ENCODE measurements around the gene JAM3. TPM values are rescaled to one million over a fixed set of nuclear protein-coding genes. Genes with fewer than 3 reads are reported as not detected.

The JAM3 gene
- total and polyA plus RNA-seq, 2 donors (not counting 1 experiment from before 2014, with no cell fraction given), result 44.1 to 85.7 TPM

DNA sequence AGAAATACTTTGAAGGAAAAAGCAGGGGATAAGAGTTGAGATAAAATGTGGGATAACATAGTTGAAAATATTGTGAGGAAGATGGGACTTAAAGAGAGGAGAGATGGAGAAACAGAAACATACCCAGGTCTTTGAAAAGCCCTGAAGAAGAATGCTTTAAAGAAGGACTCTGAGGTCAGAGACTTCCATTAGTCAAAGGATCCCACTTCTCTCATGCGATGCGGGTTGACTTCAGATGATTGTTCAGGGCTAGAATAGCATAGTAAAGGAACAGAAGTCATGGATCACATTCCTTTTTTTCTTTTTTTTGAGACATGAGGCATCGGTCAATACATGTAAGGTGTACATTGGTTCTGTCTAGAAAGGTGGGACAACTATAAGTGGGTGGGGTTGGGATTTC is 3.5 kb upstream of the JAM3 start:
- Histone ChIP-seq H3K27me3 (ENCODE audit: control insufficient read depth, insufficient read depth, low read length) (peaks cover 7% of the 10 kb centered on the region), H4K20me1 (ENCODE audit: control insufficient read depth, extremely low read depth, insufficient read depth, low read length) (no peaks in the 10 kb centered on the region), H2AFZ (ENCODE audit: low read length) (no peak overlapping the region), H3K4me1 (ENCODE audit: control insufficient read depth, extremely low read depth, insufficient read depth, low read length) (no peaks in the 10 kb centered on the region), H3K27ac (ENCODE audit: insufficient read depth, low read length) (no peak overlapping the region), H3K4me3 (replicated peaks in 1 of 4; ENCODE audit: control extremely low read depth in 1 of 4, insufficient read depth in 1 of 4, low read depth in 3 of 4, low read length in 4 of 4) (no peak overlapping the region), H3K9ac (ENCODE audit: insufficient read depth, low read length) (no peak overlapping the region), H3K4me2 (ENCODE audit: extremely low read depth, insufficient read depth, low read length) (no peak overlapping the region), H3K36me3 (ENCODE audit: control insufficient read depth, insufficient read depth, low read length) (no peaks in the 10 kb centered on the region), H3K9me3 (ENCODE audit: control insufficient read depth, insufficient read depth, low read depth, low read length) (no peaks in the 10 kb centered on the region), H3K79me2 (ENCODE audit: control insufficient read depth, insufficient read depth, low read length) (peaks cover 1% of the 10 kb centered on the region)
- DNase-seq (ENCODE audit: low read depth in 2 of 2), result no peak
- TF ChIP-seq, protein P1, sequence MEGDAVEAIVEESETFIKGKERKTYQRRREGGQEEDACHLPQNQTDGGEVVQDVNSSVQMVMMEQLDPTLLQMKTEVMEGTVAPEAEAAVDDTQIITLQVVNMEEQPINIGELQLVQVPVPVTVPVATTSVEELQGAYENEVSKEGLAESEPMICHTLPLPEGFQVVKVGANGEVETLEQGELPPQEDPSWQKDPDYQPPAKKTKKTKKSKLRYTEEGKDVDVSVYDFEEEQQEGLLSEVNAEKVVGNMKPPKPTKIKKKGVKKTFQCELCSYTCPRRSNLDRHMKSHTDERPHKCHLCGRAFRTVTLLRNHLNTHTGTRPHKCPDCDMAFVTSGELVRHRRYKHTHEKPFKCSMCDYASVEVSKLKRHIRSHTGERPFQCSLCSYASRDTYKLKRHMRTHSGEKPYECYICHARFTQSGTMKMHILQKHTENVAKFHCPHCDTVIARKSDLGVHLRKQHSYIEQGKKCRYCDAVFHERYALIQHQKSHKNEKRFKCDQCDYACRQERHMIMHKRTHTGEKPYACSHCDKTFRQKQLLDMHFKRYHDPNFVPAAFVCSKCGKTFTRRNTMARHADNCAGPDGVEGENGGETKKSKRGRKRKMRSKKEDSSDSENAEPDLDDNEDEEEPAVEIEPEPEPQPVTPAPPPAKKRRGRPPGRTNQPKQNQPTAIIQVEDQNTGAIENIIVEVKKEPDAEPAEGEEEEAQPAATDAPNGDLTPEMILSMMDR (conservative IDR thresholded peaks at IDR 0.05 in 1 of 2, IDR thresholded peaks at IDR 0.05 in 1 of 2; ENCODE audit: low read depth in 1 of 2, low read length in 2 of 2), result no peak
- no peak for TF ChIP-seq EZH2 (IDR thresholded peaks at IDR 0.05; ENCODE audit: low read length, missing control alignments)

DNA sequence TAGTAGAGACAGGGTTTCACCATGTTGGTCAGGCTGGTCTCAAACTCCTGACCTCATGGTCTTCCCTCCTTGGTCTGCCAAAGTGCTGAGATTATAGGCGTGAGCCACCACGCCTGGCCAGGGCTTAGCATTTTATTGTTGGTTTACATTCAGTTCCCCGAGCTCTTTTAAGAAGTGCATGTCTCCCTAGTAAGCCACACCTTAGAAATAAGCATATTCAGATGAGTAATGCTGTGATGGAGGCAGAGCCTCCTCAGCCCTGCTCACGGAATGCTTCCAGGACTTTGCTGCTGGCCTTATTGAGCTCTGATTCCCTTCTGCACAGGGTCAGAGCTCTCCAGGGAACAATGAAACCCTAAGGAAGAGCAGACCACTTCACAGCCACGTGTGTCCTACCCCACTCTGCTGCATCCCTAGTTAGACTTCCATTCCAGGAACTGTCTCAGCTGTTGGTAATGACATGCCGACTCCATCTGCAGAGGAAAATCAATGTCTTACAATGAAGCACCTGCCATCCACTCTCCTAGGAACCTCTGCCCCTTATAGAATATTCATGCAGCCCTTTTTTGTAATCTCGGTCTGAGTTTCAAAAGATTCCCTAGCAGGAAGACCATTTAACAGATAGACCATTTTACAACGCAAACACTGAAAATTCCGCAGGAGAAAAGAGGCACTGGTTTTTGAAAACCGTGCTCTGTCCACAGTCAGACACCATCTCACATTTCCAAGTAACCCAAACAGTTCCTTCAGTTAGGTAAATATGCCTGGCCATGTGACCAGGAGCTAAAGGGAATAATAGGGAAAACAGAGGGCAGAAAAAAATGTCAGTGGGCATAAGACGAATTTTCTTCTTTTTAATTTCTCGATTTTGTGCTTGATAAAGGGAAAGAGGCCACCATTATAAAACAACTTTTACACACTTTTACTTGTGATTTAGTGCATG is 1.7 kb upstream of the JAM3 start:
- no peak overlapping the region for H3K27ac ChIP-seq (ENCODE audit: insufficient read depth, low read length)
- no peak overlapping the region for H3K4me2 ChIP-seq (ENCODE audit: extremely low read depth, insufficient read depth, low read length)
- no peak for DNase-seq (ENCODE audit: low read depth in 2 of 2)

More for the DNA sequence above, 1.7 kb upstream of the JAM3 start:
- H3K4me1 ChIP-seq (ENCODE audit: control insufficient read depth, extremely low read depth, insufficient read depth, low read length), result no peaks in the 10 kb centered on the region
- no peak overlapping the region for H3K4me3 ChIP-seq (replicated peaks in 1 of 4; ENCODE audit: control extremely low read depth in 1 of 4, insufficient read depth in 1 of 4, low read depth in 3 of 4, low read length in 4 of 4)
- TF ChIP-seq, protein P1 (conservative IDR thresholded peaks at IDR 0.05 in 1 of 2, IDR thresholded peaks at IDR 0.05 in 1 of 2; ENCODE audit: low read depth in 1 of 2, low read length in 2 of 2), result no peak
- no peak for TF ChIP-seq EZH2 (IDR thresholded peaks at IDR 0.05; ENCODE audit: low read length, missing control alignments)
- H4K20me1 ChIP-seq (ENCODE audit: control insufficient read depth, extremely low read depth, insufficient read depth, low read length), result no peaks in the 10 kb centered on the region
- H3K27me3 ChIP-seq (ENCODE audit: control insufficient read depth, insufficient read depth, low read length), result peaks cover 3% of the 10 kb centered on the region
- no peaks in the 10 kb centered on the region for H3K36me3 ChIP-seq (ENCODE audit: control insufficient read depth, insufficient read depth, low read length)
- peaks cover 3% of the 10 kb centered on the region for H3K79me2 ChIP-seq (ENCODE audit: control insufficient read depth, insufficient read depth, low read length)
- H3K9me3 ChIP-seq (ENCODE audit: control insufficient read depth, insufficient read depth, low read depth, low read length), result no peaks in the 10 kb centered on the region
- H3K9ac ChIP-seq (ENCODE audit: insufficient read depth, low read length), result no peak overlapping the region
- H2AFZ ChIP-seq (ENCODE audit: low read length), result no peak overlapping the region
